DND-41 (cell line): ENCODE results near the gene PRSS33.

ENCODE experiments used
- ATAC-seq: fragments of 200-7000 bp; cut with Tn5 transposase; 3 replicates; pipeline ENCODE4 v1.9.1; 2021; ENCODE audit warnings: low read depth; ENCODE audit not compliant: insufficient read depth
- DNase-seq: peaks from one replicate; pipeline ENCODE4 v3.0.0-alpha.2; 2020
- H2AFZ ChIP-seq: 2 replicates; pipeline ENCODE4 v1.6.0; 2012; ENCODE audit warnings: low read depth, low read length
- H3K27ac ChIP-seq: 2 replicates; pipeline ENCODE4 v1.5.1; 2012; ENCODE audit warnings: low read length, inconsistent platforms
- H3K27me3 ChIP-seq: fragments of 200-600 bp; sonication (generic); 2 replicates; pipeline ENCODE4 v1.6.0; 2012; ENCODE audit warnings: low read length, mild to moderate bottlenecking, inconsistent platforms; ENCODE audit not compliant: insufficient read depth, poor library complexity
- H3K36me3 ChIP-seq: 2 replicates; pipeline ENCODE4 v1.5.1; 2012; ENCODE audit warnings: low read length, inconsistent platforms; ENCODE audit not compliant: insufficient read depth
- H3K4me1 ChIP-seq: 2 replicates; pipeline ENCODE4 v1.5.1; 2012; ENCODE audit warnings: mild to moderate bottlenecking, low read length; ENCODE audit not compliant: insufficient read depth
- H3K4me2 ChIP-seq: 2 replicates; pipeline ENCODE4 v1.6.0; 2012; ENCODE audit warnings: mild to moderate bottlenecking, moderate library complexity, low read length, inconsistent platforms; ENCODE audit not compliant: insufficient read depth
- H3K4me3 ChIP-seq, 2 experiments: fragments of 200-600 bp in 1 of 2; shearing (Covaris generic) in 1 of 2; 2 replicates each; pipeline ENCODE4 v1.5.1; 2012 to 2016; ENCODE audit warnings: inconsistent platforms in 2 of 2, low read length in 2 of 2, mild to moderate bottlenecking in 2 of 2, low read depth in 1 of 2, moderate library complexity in 1 of 2
- H3K79me2 ChIP-seq: 2 replicates; pipeline ENCODE4 v1.6.0; 2012; ENCODE audit warnings: low read length, inconsistent platforms; ENCODE audit not compliant: insufficient read depth
- H3K9ac ChIP-seq: 2 replicates; pipeline ENCODE4 v1.6.0; 2012; ENCODE audit warnings: low read depth, mild to moderate bottlenecking, inconsistent platforms, low read length, moderate library complexity
- H3K9me3 ChIP-seq: 2 replicates; pipeline ENCODE4 v1.5.1; 2012; ENCODE audit warnings: low read length, moderate library complexity, mild to moderate bottlenecking, inconsistent platforms; ENCODE audit not compliant: insufficient read depth, severe bottlenecking
- H4K20me1 ChIP-seq: 2 replicates; pipeline ENCODE4 v1.6.0; 2012; ENCODE audit warnings: low read length; ENCODE audit not compliant: insufficient read depth
- CTCF ChIP-seq: IDR thresholded peaks from 2 replicates; pipeline ENCODE4 v1.5.1; 2012; ENCODE audit warnings: borderline replicate concordance, low read length, moderate library complexity, mild to moderate bottlenecking; ENCODE audit not compliant: poor library complexity, severe bottlenecking; ENCODE audit errors: extremely low read depth
- EZH2 ChIP-seq: IDR thresholded peaks from 3 replicates; pipeline ENCODE4 v1.6.1; 2012; ENCODE audit warnings: borderline replicate concordance, low read depth, mild to moderate bottlenecking, moderate library complexity, low read length, inconsistent platforms; ENCODE audit not compliant: severe bottlenecking

Gene PRSS33

GRCh38 chr16:2739625-2740430, 47.5 kb downstream of the PRSS33 start:
- Histone ChIP-seq H3K27me3 (no peaks in the 10 kb centered on the region), H2AFZ (no peak overlapping the region), H3K4me2 (no peak overlapping the region), H3K9me3 (no peaks in the 10 kb centered on the region), H3K4me3 (no peak overlapping the region), H3K9ac (no peak overlapping the region; the same call in 1 of the 2 replicates), H4K20me1 (no peaks in the 10 kb centered on the region), H3K79me2 (no peaks in the 10 kb centered on the region), H3K4me1 (no peaks in the 10 kb centered on the region), H3K36me3 (no peaks in the 10 kb centered on the region), H3K27ac (no peak overlapping the region)
- no peak for TF ChIP-seq EZH2
- no peak for TF ChIP-seq CTCF
- ATAC-seq (no peak), DNase-seq (no peak)

GRCh38 chr16:2738615-2739014, 48.7 kb downstream of the PRSS33 start:
- H2AFZ ChIP-seq: no peak overlapping the region
- no peak for ATAC-seq
- no peak for DNase-seq
- H3K4me2 ChIP-seq: no peak overlapping the region
- H3K79me2 ChIP-seq: no peaks in the 10 kb centered on the region
- H3K9me3 ChIP-seq: no peaks in the 10 kb centered on the region
- no peak overlapping the region for H3K4me3 ChIP-seq
- H3K36me3 ChIP-seq: no peaks in the 10 kb centered on the region
- no peaks in the 10 kb centered on the region for H3K27me3 ChIP-seq
- H3K4me1 ChIP-seq: no peaks in the 10 kb centered on the region
- H3K9ac ChIP-seq: no peak overlapping the region
- no peaks in the 10 kb centered on the region for H4K20me1 ChIP-seq
- TF ChIP-seq CTCF: no peak
- no peak for TF ChIP-seq EZH2
- no peak overlapping the region for H3K27ac ChIP-seq

GRCh38 chr16:2737895-2738418, 49.4 kb downstream of the PRSS33 start:
- TF ChIP-seq EZH2: no peak
- no peak for TF ChIP-seq CTCF
- H3K9me3 ChIP-seq: no peaks in the 10 kb centered on the region
- H3K4me1 ChIP-seq: no peaks in the 10 kb centered on the region
- no peak overlapping the region for H2AFZ ChIP-seq
- H3K4me3 ChIP-seq: no peak overlapping the region
- H3K9ac ChIP-seq: no peak overlapping the region
- H3K27me3 ChIP-seq: no peaks in the 10 kb centered on the region
- H3K79me2 ChIP-seq: no peaks in the 10 kb centered on the region
- no peak overlapping the region for H3K4me2 ChIP-seq
- DNase-seq: no peak
- H3K27ac ChIP-seq: no peak overlapping the region
- H3K36me3 ChIP-seq: no peaks in the 10 kb centered on the region
- no peak for ATAC-seq
- H4K20me1 ChIP-seq: no peaks in the 10 kb centered on the region
